Stimulated activated naive CD4-positive, alpha-beta T cell treated with Interleukin-2 at 50 U/mL for 16 hours (primary cell): ENCODE data around the gene CYP2D6.
A peak's percentile ranks its signal among the peaks of the same experiment; 100 is the strongest.
"Not testable (repeated sequence)": the region's sequence is repeated elsewhere in the genome, so short reads cannot be mapped to it uniquely, and the experiment has no call there.

Experiments used
- DNase-seq: peaks from one replicate; lab custom pipeline; 2025; lab: John Stamatoyannopoulos, UW

CYP2D6 gene

DNA sequence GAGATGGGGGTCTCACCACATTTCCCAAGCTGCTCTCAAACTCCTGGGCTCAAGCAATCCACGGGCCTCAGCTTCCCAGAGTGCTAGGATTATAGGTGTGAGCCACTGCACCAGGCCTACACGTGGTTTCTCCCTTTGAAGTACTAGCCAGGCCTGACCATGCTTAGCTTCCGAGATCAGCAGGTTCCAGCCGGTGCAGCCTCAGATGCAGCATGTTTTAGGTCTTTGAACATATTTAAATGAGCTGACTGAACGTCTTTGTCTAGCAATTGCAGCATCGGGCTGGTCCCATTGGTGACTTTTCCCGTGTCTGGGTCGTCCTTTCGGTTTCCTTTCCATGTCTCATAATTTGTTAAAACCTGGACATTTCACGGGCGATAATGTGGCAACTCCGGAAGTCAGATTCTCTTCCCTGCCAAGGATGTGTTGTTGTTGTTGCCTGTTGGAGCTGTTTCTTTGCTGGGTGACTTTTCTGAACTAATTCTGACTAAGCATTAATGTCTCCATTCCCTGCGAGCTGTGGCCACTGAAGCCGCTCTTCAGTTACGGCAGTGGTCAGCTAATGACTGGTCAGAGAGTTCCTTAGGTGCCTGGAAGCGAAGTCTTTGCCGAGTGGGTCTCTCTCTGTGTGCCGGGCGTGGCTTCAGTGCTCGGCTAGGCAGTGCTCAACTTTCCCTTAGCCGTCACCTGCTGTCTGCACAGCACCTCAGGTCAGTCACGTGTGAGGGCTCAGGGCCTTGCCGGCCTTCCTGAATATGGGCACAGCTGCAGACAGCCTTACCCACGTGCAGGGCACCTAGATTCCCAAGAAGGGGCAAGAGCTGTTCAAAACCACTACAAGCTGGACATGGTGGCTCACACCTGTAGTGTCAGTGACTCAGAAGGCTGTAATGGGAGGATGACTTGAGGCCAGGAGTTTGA lies 3.8 kb upstream of the CYP2D6 start:
- DNase-seq, result no peak

GRCh38 chr22:42132457-42132856 lies 1.8 kb upstream of the CYP2D6 start:
- no peak for DNase-seq

- no peak for DNase-seq
These were observed 952 bp upstream of the CYP2D6 start for GRCh38 chr22:42131562-42131961.

GRCh38 chr22:42130182-42130581 lies 428 bp downstream of the CYP2D6 start:
- not testable (repeated sequence) for DNase-seq

DNA sequence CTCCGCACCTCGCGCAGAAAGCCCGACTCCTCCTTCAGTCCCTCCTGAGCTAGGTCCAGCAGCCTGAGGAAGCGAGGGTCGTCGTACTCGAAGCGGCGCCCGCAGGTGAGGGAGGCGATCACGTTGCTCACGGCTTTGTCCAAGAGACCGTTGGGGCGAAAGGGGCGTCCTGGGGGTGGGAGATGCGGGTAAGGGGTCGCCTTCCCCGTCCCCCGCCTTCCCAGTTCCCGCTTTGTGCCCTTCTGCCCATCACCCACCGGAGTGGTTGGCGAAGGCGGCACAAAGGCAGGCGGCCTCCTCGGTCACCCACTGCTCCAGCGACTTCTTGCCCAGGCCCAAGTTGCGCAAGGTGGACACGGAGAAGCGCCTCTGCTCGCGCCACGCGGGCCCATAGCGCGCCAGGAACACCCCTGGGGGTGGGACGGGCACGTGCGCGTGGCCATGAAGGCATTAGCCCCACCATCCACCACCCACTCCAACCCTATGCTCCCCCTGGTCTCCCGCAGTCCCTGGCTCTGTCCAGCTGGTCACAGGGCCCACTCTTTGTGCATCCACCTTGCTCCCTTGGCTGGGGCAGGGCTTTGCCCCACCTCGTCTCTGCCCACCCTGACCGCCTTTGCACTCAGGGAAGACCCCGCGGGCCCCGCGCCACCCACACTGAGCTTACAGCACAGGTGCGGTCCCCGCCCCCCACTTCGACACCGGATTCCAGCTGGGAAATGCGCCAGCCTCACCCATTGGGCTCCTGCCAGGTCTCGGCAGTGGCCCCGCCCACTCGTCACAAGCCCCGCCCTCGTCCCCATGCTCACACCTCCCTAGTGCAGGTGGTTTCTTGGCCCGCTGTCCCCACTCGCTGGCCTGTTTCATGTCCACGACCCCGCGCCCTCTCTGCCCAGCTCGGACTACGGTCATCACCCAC lies 1.6 kb downstream of the CYP2D6 start:
- DNase-seq, result not testable (repeated sequence)

DNA sequence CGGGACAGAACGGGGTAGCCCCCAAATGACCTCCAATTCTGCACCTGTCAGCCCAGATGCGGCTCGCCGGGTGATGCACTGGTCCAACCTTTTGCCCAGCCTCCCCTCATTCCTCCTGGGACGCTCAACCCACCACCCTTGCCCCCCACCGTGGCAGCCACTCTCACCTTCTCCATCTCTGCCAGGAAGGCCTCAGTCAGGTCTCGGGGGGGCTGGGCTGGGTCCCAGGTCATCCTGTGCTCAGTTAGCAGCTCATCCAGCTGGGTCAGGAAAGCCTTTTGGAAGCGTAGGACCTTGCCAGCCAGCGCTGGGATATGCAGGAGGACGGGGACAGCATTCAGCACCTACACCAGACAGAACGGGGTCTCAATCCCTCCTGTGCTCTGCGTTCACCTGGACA lies 2.6 kb downstream of the CYP2D6 start:
- not testable (repeated sequence) for DNase-seq

- DNase-seq, result no peak
These were observed 3.0 kb downstream of the CYP2D6 start for GRCh38 chr22:42127606-42128005.

GRCh38 chr22:42123529-42123928 lies 7.1 kb downstream of the CYP2D6 start:
- DNase-seq, result not testable (repeated sequence)

DNA sequence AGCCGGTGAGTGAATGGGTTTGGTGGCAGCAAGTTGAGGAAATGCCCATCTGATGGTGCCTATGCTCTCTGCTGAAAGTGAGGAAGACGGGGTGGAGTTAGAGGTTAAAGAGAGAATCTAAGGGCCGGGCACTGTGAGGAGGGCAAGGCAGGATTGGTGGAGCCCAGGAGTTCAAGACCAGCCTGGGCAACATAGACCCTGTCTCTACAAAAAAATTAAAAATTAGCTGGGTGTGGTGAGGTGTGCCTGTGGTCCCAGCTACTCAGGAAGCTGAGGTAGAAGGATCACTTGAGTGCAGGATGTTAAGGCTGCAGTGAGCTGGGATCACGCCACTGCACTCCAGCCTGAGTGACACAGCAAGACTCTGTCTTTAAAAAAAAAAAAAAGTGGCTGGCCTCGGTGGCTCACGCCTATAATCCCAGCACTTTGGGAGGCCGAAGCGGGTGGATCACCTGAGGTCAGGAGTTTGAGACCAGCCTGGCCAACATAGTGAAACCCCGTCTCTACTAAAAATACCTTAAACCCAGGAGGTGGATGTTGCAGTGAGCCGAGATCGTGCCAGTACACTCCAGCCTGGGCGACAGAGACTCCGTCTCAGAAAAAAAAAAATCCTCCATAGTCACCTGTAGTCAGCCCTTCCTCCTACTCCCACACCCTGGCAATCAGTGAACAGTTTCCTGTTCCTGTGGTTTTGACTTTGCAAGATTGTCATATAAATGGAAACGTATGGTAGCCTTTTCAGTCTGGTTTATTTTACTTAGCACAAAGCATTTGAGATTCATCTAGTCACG lies 10.2 kb downstream of the CYP2D6 start:
- peak; percentile 35 for DNase-seq

DNA sequence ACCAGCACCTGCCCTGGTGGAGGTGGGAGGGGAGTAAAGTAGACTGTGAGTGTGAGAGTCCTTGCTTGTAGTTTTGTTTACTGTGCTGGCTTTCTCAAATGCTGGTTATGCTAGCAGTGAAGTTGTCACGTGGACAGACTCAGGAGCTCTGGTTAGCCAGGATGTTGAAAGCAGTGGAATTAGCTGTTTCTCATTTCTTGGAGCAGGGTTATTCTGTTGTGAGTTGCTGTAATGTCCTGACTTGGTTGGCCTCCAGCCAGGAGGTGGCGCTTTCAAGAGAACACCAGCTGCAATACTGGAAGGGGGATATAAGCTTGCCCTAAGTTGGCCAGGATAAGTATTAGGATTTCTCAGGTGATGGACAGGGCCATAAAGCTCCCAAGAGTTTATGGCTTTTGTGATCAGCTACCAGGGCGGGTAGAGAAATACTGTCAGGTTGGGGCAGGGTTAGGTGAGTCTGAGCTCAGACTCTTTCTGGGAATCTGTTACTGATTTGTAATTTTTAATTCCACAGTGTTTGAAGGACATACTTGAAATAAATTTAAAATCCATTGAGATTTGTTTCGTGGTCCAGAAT lies 13.7 kb downstream of the CYP2D6 start:
- no peak for DNase-seq

DNA sequence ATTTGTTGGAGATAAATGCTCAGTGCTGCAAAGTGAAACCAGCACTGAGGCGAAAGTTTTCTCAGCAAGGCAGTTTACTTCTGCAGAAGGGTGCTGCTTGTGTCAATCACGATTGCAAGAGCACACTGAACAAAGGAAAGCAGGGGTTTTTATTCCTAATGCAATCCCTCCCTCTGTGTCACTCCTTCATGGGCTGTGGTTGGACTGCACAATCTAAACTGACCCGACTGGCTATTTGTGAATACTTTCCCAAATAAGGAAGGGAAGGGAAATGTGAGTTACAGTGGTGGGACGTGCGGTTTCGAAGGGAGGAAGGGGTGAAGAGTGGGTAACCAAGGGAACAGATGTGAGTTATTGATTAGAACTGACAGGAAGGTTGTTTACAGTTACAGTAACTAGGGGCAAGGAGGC lies 15.2 kb downstream of the CYP2D6 start:
- DNase-seq, result not testable (repeated sequence)

DNA sequence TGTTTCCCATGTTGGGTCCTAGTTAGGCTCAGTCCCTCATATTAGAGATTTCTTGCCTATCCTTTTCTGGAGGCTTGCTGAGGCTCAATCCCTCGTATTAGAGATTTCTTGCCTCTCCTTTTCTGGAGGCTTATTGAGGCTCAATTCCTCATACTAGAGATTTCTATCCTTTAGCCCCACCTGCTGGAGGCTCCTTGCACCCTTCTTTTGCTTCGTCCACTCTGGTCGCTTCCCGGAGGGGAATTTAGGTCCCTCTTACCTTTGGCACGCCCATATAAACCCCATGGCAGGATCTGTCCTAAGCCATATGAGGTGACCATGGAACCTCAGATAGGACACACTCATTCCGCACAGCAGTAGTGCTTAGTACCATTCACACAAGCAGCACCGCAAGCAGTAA lies 15.9 kb downstream of the CYP2D6 start:
- no peak for DNase-seq

GRCh38 chr22:42112793-42113192 lies 17.8 kb downstream of the CYP2D6 start:
- DNase-seq, result not testable (repeated sequence)

GRCh38 chr22:42111798-42112197 lies 18.8 kb downstream of the CYP2D6 start:
- DNase-seq, result no peak

DNA sequence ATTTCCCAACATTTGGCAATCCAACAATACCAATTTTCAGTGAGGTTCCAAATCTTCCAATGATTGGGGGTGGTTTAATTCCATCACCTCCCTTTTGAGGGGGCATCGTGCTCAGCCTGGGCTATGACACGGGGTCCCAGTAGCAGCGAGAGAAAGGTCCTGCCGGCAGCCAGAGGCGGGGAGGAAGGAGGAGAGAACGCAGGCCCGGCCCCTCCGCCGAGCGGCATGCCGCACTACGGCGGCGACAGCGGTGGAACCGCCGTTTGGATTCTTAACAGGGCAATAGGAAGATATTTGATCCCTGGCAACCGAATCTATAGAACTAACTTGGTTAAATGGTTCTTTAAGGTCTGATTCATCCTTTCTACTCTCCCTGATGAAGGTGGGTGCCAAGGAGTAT lies 21.8 kb downstream of the CYP2D6 start:
- DNase-seq, result no peak

DNA sequence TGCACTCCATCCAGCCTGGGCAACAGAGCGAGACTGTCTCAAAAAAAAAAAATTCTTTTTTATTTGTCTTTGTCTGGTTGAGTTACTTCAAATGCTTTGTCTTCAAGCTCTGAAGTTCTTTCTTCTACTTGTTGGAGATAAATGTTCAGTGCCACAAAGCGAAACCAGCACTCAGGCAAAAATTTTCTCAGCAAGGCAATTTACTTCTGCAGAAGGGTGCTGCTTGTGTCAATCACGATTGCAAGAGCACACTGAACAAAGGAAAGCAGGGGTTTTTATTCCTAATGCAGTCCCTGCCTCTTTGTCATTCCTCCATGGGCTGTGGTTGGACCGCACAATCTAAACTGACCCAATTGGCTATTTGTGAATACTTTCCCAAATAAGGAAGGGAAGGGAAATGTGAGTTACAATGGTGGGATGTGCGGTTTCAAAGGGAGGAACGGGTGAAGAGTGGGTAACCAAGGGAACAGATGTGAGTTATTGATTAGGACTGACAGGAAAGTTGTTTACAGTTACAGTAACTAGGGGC lies 26.2 kb downstream of the CYP2D6 start:
- DNase-seq, result not testable (repeated sequence)

DNA sequence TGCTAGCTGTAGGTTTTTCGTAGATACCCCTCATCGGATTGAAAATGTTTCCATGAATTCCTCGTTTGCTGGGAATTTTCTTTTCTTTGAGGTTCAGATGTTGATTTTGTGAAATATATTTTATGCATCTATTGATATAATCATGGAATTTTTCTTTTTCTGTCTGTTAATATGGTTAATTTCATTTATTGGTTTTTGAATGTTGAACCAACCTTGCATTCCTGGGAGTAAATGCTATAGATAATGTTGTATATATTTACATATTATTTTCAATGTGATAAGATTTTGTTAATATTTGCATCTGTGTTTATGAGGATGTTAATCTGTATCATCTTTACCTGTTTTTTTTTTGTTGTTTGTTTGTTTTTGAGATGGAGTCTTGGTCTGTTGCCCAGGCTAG lies 29.4 kb downstream of the CYP2D6 start:
- DNase-seq, result no peak

- DNase-seq, result no peak
These were observed 39.2 kb downstream of the CYP2D6 start for GRCh38 chr22:42091455-42091782.

- peak; percentile 99 for DNase-seq
These were observed 39.8 kb downstream of the CYP2D6 start, which contains the start of gene NDUFA6 for GRCh38 chr22:42090596-42091454. Gene NDUFA6, minus strand, starts transcription at chr22:42090772. Its CDS starts 28 bp downstream, at chr22:42090744.

GRCh38 chr22:42086051-42086450 lies 44.6 kb downstream of the CYP2D6 start:
- no peak for DNase-seq
